Stimulated activated CD4-positive, alpha-beta T cell treated with anti-CD3 and anti-CD28 coated beads, TNF-alpha, amount 100 ng/mL, for 1 hour (primary cell): Measurements from ENCODE around the gene PRDX6.
"Not testable (repeated sequence)": the region's sequence is repeated elsewhere in the genome, so short reads cannot be mapped to it uniquely, and the experiment has no call there.

Experiments
- DNase-seq, 3 donors: peaks; one replicate each; pipeline ENCODE4 v3.0.0-alpha.2; 2020; ENCODE audit warnings: low read depth in 3 of 3, low spot score in 1 of 3

PRDX6 gene, protein sequence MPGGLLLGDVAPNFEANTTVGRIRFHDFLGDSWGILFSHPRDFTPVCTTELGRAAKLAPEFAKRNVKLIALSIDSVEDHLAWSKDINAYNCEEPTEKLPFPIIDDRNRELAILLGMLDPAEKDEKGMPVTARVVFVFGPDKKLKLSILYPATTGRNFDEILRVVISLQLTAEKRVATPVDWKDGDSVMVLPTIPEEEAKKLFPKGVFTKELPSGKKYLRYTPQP

GRCh38 chr1:173477286-173478093 lies at the start of gene PRDX6:
Gene PRDX6, plus strand, starts transcription at chr1:173477335. Its CDS starts 63 bp downstream, at chr1:173477398.
- peak; percentile 54 to 78 (median 67) for DNase-seq

DNA sequence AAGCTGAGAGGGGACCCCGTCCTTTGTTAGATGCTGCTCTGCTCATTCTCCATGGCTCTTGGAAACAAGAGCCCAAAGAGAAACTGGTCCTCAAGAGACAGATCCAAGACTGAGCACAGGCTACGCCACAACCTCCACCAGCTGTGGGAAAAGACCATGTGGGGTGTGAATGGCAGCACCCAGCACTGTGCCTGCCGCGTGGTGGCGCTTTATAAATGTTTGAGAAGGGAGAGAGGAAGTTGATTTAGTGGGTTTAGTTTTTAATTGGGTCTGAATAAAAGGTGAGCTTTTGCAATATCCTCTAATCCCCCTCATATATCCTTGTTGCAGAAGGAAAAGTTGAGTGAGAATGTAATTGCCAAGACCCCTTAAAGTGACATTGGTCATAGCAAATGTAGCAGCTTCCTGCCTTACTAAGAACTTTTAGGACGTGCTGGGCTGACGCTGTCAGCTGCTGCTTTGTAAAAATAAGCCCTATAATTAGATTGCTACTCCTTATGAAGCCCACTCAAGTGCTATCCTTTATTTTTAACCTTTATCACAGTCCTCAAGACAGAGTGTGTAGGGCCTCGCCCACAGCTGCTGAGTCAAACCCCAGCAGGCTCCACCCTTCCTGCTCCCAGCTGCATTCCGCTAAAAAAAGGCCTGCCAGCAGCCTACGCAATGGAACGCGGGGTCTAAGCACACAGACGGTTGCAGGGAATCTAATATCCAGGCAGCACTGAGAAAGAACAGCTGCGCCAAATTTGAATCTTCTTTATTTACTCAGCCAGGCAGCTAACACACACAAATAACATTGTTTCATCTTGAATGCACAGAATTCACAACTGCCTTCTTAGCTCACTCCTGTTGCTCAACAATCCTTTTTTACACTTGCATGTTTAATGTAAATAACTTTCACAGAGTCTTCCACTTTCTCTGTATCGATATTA lies 47.4 kb upstream of the PRDX6 start:
- peak; percentile 8 to 42 (median 16) for DNase-seq

DNA sequence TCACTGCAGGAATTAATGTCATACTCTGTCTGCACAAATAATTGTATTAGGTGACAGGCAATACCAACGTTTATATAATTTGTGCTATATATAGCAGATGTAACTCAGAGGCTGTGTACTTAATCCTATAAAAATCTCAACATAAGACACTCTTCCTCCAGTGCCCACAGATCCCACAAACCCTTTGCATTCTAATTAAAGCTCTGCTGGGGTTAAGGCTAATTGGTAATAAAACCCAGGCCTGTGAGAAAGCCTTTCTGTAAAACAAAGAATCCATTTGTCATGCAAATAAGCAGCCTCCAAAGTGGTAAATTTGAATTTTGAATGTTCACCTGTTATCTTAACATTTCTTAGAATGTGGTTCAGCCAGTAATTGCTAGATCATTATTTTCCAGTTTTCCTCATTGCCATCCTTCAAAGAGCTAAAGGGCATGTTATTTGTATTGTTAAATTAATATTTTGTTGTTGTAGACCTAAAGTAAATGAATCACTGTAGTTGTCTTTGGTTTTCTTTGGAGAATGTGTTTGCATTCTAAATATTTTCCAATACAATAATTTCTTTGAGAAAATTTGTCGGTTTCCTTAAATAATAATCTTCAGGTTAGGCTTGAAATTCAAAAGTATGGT lies 46.3 kb upstream of the PRDX6 start:
- DNase-seq: no peak

- DNase-seq: peak; percentile 69 to 80 (median 70)
Measured at GRCh38 chr1:173431304-173432045, 45.7 kb upstream of the PRDX6 start.

- no peak for DNase-seq
Measured at GRCh38 chr1:173432331-173432730, 44.8 kb upstream of the PRDX6 start.

GRCh38 chr1:173433751-173434326 lies 43.3 kb upstream of the PRDX6 start:
- DNase-seq: no peak

DNA sequence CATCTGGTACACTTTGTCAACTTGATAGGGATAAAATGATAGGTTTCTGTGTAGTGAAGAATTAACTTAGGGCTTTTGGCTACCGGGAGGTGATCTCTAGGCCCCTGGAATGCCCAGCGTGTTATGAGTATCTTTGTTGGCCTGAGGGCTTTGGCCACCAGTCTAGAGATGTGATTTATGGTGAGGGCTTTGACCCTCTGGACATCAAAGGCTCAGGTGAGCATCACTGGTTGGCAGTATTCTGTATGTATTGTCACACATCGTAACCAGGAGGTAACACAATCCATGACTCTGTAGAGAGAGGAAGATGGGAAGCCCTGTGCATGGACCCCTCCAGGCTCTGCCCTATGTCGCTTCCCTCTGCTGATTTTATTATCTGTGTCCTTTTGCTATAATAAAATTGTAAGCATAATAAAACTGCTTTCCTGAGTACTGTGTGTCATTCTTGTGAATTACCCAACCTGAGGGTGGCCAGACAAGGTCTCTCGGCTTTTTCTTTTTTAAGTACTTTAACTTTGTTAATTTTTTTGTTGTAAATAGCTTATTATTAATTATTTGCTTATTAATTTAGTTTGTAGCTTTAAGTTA lies 40.2 kb upstream of the PRDX6 start:
- DNase-seq: no peak

DNA sequence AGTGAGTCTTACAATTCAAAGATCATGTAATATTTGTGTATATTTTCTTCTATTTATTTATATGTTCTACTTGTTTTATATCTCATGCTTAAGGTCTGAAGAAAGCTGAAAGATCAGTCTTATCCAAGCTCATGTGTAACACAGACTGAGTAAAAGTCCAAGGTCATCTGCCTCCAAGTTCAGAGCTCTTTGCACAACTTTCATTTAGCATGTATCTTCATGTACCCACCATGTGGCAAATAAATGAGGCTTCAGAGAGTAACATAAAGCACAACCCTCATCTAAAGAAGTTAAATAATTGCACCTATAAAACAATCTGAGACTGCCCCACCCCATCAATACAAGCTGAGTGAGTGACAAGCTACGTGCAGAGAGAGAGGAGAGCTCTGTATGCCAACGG lies 38.5 kb upstream of the PRDX6 start:
- no peak for DNase-seq

DNA sequence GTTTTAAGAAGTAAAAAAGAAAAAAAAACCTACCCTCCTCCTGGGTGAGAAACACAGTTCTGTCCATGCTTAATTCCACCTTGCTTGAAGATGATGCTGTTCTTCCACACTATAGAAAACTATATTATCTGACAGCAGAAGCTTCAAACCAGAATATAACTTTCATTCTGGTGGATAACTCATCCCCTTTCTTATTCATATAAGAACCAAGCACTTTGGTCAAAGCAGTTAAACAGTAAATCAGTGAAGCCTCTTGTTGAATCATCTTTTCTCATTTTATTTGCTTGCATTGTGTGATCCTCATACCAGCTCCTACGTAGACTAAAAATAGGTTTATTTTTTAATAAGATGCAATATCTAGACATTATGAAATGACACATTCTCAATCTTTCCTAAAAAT lies 36.7 kb upstream of the PRDX6 start:
- DNase-seq: no peak

GRCh38 chr1:173444757-173445156 lies 32.4 kb upstream of the PRDX6 start:
- DNase-seq: no peak

DNA sequence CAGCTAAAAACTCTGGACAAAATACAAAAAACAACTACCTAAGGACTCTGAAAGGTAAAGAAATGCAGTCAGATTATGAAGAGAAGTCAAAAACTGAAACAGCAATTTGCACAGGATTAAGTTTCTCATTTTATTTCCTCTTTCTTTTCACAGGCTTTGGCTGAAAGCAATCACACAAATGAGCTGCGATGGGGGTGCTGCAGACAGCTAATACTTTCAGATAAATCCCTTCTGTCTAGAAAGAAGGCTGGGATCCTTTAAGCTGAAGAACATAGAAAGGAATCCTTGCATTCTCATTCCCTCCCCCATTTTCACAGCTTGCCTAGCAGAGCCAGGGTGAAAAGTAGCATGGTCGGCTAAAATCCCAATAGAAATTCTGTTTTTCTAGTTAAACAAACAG lies 32.0 kb upstream of the PRDX6 start:
- DNase-seq: no peak

DNA sequence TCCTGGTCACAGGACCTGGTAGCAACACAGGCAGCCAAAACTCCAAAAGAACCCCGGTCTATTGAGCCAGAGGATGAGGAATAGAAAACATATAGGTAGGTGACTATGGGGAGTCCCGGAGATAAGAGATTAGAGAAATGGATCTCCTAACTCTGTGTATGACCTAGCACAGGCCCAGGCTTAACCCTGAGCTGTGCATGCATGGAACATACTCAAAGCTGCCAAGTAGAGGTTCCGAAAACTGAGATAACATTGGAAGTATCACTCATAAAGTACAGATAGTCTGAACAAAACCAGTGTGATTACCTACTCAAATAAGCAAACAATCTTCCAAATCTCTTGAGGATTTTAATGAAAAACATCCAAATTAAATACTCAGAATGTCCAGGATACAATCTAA lies 31.5 kb upstream of the PRDX6 start:
- no peak for DNase-seq

DNA sequence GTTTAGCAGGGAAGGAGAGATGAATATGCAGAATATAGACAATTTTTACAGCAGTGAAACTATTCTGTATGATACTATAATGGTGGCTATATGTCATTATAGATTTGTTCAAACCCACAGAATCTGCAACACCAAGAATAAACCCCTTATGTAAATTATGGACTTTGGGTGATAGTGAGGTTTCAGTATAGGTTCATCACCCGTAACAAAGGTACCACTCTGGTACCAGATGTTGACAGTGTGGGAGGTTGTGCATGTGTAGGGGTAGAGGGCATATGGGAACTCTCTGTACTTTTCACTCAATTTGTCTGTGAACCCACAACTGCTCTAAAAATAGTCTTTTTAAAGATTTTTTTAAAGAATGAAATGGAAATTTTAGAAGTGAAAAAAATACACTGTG lies 29.9 kb upstream of the PRDX6 start:
- no peak for DNase-seq

DNA sequence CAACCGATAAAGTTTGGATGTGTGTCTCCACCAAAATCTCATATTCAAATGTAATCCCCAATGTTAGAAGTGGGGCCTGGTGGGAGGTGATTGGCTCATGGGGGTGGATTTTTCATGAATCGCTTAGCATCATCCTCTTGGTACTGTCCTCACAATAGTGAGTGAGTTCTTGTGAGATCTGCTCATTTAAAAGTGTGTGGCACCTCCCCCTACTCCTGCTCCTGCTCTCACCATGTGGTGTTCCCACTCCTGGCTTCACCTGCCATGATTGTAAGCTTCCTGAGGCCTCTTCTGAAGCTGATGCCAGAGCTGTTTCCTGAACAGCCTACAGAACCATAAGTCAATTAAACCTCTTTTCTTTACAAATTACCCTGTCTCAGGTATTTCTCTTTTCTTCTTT lies 28.2 kb upstream of the PRDX6 start:
- DNase-seq: no peak

- no peak for DNase-seq
Measured at GRCh38 chr1:173451981-173452380, 25.2 kb upstream of the PRDX6 start.

DNA sequence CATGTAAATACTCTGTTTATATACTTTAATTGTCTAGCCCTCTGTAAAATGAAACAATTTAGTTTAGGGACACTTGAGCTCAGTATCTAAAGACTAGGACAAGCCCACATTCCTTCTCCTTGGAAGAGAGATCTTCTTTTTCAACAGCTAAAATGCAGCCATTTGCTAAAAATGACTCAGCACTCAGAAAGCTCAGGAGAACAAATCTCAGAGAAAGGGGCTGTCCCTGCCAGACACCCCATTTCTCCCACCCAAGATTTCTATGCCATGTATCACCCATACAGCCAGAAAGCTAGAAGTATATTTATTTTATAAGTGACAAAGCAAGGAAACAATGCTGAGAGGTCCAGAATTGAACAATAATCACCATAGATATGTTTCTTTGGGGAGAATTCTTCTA lies 23.2 kb upstream of the PRDX6 start:
- no peak for DNase-seq

DNA sequence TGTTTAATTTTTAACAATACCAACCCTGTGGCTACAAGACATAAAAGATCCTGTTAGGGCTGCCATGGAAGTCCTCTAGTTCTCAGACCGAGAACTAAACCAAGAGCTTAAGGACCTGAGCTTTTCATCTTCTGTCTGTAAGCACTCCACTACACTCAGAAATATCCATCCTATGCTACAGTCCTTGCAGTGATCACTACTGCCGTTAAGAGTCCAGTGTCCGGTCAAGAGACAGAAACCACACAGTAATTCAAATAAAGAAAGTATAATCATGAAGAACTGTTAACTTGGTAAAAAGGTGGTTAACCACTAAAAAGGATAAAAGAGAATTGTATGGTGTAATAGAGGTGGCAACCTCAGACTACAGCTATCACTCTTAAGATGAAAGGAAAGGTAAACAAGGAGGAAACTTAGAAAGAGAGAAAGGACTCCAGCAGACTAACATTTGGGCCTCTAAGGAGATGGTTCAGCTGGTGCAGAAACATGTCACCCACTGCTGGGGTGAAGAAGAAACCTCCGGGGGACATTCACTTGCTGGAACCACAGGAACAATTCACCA lies 22.1 kb upstream of the PRDX6 start:
- DNase-seq: no peak

- DNase-seq: no peak
Measured at GRCh38 chr1:173459885-173460284, 17.2 kb upstream of the PRDX6 start.

GRCh38 chr1:173462666-173463065 lies 14.5 kb upstream of the PRDX6 start:
- DNase-seq: not testable (repeated sequence)
